Transverse colon (tissue), 4 donors: Measurements from ENCODE around the gene IGF1. TPM values are rescaled to one million over a fixed set of nuclear protein-coding genes. Genes with fewer than 3 reads are reported as not detected.

Experiments used
- DNase-seq: peaks from one replicate; pipeline ENCODE4 v3.0.0-alpha.2; 2019
- H3K27ac ChIP-seq, 4 donors: fragments of 200-600 bp; sonication (generic); 2 replicates each; pipeline ENCODE4 v1.5.1; 2016 to 2018; ENCODE audit warnings: inconsistent platforms in 4 of 4
- H3K27me3 ChIP-seq: fragments of 200-600 bp; sonication (generic); 2 replicates; pipeline ENCODE4 v1.5.1; 2017; ENCODE audit warnings: inconsistent platforms
- H3K36me3 ChIP-seq, 4 donors: fragments of 200-600 bp; sonication (generic); 2 replicates each; pipeline ENCODE4 v1.5.1; 2017 to 2019; ENCODE audit warnings: inconsistent platforms in 4 of 4
- H3K4me1 ChIP-seq, 4 donors: fragments of 200-600 bp; sonication (generic); 2 replicates each; pipeline ENCODE4 v1.5.1; 2017 to 2020; ENCODE audit warnings: inconsistent platforms in 4 of 4
- H3K4me3 ChIP-seq, 4 donors: fragments of 200-600 bp; sonication (generic); 1 replicate in 1 of 4; 2 replicates in 3 of 4; pipeline versions ENCODE4 v1.5.1 to v1.6.1; 2017 to 2019; ENCODE audit warnings: inconsistent platforms in 4 of 4
- H3K9me3 ChIP-seq, 2 donors: fragments of 200-600 bp; sonication (generic); 2 replicates each; pipeline ENCODE4 v1.5.1; 2017 to 2019; ENCODE audit warnings: inconsistent platforms in 2 of 2
- CTCF ChIP-seq, 5 experiments: fragments of 200-600 bp in 3 of 5; fragments of 450-650 bp in 2 of 5; sonication (generic) in 3 of 5; IDR thresholded peaks; 1 replicate in 2 of 5; 2 replicates in 3 of 5; pipeline ENCODE4 v1.5.1; 2016 to 2017; ENCODE audit warnings: antibody characterized with exemption in 5 of 5, inconsistent platforms in 3 of 5, mild to moderate bottlenecking in 2 of 5, moderate library complexity in 1 of 5
- EP300 ChIP-seq: sonication (generic); formaldehyde crosslinking; IDR thresholded peaks from one replicate; pipeline ENCODE4 v1.6.1; 2017; ENCODE audit warnings: antibody characterized with exemption, low read depth
- POLR2A ChIP-seq: fragments of 450-650 bp; IDR thresholded peaks from one replicate; pipeline ENCODE4 v1.6.1; 2016; ENCODE audit warnings: antibody characterized with exemption, mild to moderate bottlenecking, moderate library complexity
- POLR2AphosphoS5 ChIP-seq, 3 donors: sonication (generic); formaldehyde crosslinking; IDR thresholded peaks; one replicate each; pipeline ENCODE4 v1.6.1; 2016; ENCODE audit warnings: antibody characterized with exemption in 3 of 3
- WGBS, 2 donors: methylation state at CpG; one replicate each; pipeline ENCODE4 v1.1.5; 2018; ENCODE audit warnings: low coverage in 1 of 2; 5-methylcytosine and 5-hydroxymethylcytosine counted together
- in situ Hi-C, 4 donors: fragments of 200-750 bp; cut with MboI; loops; one replicate each; pipeline versions ENCODE4 v1.15.0 to v1.15.1; 2017; ENCODE audit warnings: low sequenced_read_pairs in 3 of 4, low pct_ligation_motif_present in 1 of 4, low pct_unique_long_range_greater_than_20kb in 1 of 4
- intact Hi-C: fragments of 100-400 bp; cut with DNase I; formaldehyde crosslinking; loops from one replicate; pipeline ENCODE4 v1.15.1; 2023; ENCODE audit warnings: low total_unique reads
- total RNA-seq, 4 donors: library from RNA; depleted of rRNA; stranded (reverse); fragments of >200 nt; gene quantifications; one replicate each; pipeline ENCODE4 v1.1.0, GENCODE V29; 2016

The IGF1 gene
- total RNA-seq, 4 donors from 2014 or later = 2.2 to 15.5 (median 5.4) TPM

- H3K4me3 ChIP-seq = no peak overlapping the region
- no peak for TF ChIP-seq CTCF (IDR thresholded peaks at IDR 0.05)
- TF ChIP-seq POLR2AphosphoS5 (IDR thresholded peaks at IDR 0.05) = no peak
- no peak for TF ChIP-seq POLR2A
- no peak for TF ChIP-seq EP300
- H3K36me3 ChIP-seq = no peaks in the 10 kb centered on the region
- no peaks in the 10 kb centered on the region for H3K4me1 ChIP-seq
- no peak overlapping the region for H3K27ac ChIP-seq
- 60 to 77% methylated on average over 1 to 4 of the region's 4 CpGs for WGBS, 2 donors
- no peak for DNase-seq
- in situ Hi-C loops = no loop called here
- H3K9me3 ChIP-seq = no peaks in the 10 kb centered on the region
- intact Hi-C loops = no loop called here
- no peaks in the 10 kb centered on the region for H3K27me3 ChIP-seq
Measured at GRCh38 chr12:102522768-102523167, 42.4 kb upstream of the IGF1 start.

DNA sequence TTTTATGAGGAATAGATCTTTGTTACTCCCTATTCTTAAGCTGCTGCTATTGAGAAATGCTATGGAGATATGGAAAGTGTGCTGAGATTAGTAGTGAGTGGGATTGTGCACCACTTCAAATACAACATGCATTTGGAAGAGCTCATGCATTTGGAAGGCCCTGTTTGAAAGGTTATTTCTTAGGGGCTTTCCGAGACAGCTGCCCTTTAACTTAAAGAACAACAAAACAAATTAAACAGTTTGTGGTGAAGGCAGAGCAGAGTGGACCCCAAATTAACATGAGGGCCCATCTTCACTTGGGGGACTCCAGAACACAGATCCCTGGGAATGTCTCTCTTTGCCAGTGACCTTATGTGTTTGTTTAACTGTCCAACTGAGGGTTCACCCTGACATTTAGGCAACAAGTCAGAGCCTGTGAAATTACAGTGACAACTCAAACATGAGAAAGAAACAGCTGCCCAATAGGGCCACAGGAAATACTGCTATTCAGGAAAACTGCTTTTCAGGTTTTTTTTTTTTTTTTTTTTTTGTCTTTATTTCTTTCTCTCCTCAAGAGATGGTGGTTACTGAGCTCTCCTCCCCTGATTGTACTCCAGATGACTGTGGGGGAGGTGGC, 41.4 kb upstream of the IGF1 start:
- TF ChIP-seq EP300 (no peak), CTCF (IDR thresholded peaks at IDR 0.05) (no peak), POLR2AphosphoS5 (IDR thresholded peaks at IDR 0.05) (no peak), POLR2A (no peak)
- Histone ChIP-seq H3K27me3 (no peaks in the 10 kb centered on the region), H3K4me3 (no peak overlapping the region), H3K4me1 (no peaks in the 10 kb centered on the region), H3K27ac (no peak overlapping the region), H3K36me3 (no peaks in the 10 kb centered on the region), H3K9me3 (no peaks in the 10 kb centered on the region)
- no peak for DNase-seq
- 64 to 67% methylated on average over 1 of the region's 1 CpG for WGBS, 2 donors
- intact Hi-C loops (no loop called here), in situ Hi-C loops (no loop called here)

DNA sequence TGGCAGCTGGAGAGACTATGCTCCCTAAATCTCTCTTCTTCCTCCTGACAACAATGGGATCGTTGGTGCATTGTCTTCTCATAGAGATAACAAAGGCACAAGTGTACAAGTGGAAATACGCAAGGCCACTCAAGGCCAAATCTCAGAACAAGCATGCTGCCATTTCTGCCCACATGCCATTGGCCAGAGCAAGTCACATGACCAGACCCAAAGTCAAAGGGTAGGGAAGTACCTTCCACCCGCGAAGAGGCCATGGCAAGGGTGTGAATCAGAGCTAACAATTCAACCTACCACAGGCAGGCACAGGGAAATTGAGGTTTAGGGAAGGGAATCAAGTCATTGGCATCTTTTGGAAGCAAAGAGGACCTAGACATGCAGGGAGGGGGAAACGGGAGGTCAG, 38.5 kb upstream of the IGF1 start:
- no peak for DNase-seq
- no peak for TF ChIP-seq CTCF (IDR thresholded peaks at IDR 0.05)
- TF ChIP-seq POLR2A = no peak
- no peak for TF ChIP-seq POLR2AphosphoS5 (IDR thresholded peaks at IDR 0.05)
- no peak for TF ChIP-seq EP300
- Histone ChIP-seq H3K4me3 (no peak overlapping the region), H3K27ac (no peak overlapping the region), H3K9me3 (no peaks in the 10 kb centered on the region), H3K4me1 (no peaks in the 10 kb centered on the region), H3K27me3 (no peaks in the 10 kb centered on the region), H3K36me3 (no peaks in the 10 kb centered on the region)
- in situ Hi-C loops = no loop called here
- 82 to 100% methylated on average over 1 to 5 of the region's 5 CpGs for WGBS, 2 donors
- intact Hi-C loops = no loop called here

DNA sequence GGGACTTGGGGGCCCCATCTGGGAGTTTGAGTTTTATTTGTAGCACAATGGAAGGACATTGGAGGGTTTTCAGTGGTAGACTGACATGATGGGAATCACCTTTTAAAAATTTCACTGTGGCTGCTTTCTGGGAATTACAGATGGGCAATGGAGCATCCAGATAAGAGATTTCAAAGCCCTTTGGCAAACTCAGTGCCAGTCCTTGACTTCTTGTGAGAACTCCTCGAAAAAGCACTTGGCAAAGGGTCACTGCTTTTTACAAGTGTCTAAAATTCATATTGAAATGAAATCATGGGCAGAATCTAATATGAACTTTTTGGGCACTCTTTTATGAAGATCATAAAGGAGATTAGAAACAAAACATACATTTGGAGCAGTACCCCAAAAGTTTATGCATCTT, 34.3 kb upstream of the IGF1 start:
- 56% methylated on average over 1 of the region's 1 CpG for WGBS, 2 donors
- intact Hi-C loops = no loop called here
- H3K4me3 ChIP-seq = no peak overlapping the region
- no peaks in the 10 kb centered on the region for H3K9me3 ChIP-seq
- no peak for TF ChIP-seq CTCF (IDR thresholded peaks at IDR 0.05)
- no peak for TF ChIP-seq POLR2A
- no peak for TF ChIP-seq EP300
- TF ChIP-seq POLR2AphosphoS5 (IDR thresholded peaks at IDR 0.05) = no peak
- no peaks in the 10 kb centered on the region for H3K4me1 ChIP-seq
- no peaks in the 10 kb centered on the region for H3K36me3 ChIP-seq
- in situ Hi-C loops = no loop called here
- no peak for DNase-seq
- no peaks in the 10 kb centered on the region for H3K27me3 ChIP-seq
- H3K27ac ChIP-seq = no peak overlapping the region
